K562 (cell line): Measurements from ENCODE around the gene ZMPSTE24. TPM values are rescaled to one million over a fixed set of nuclear protein-coding genes. Genes with fewer than 3 reads are reported as not detected.

Source experiments
- ATAC-seq: fragments of 200-7000 bp; cut with Tn5 transposase; 3 replicates; pipeline ENCODE4 v1.9.1; 2020; ENCODE audit warnings: moderate library complexity
- BruUV-seq: library from RNA; stranded (reverse); fragments of 400-500 nt; replicated peaks from 2 replicates; lab custom pipeline; 2021; lab: Mats Ljungman, UMichigan
- CTCF ChIA-PET: fragments of 300-600 bp; formaldehyde crosslinking; extraction: SDS; loops from one replicate; lab custom pipeline; 2021; ENCODE audit warnings: low intra/inter-chr PET ratio; lab: Yijun Ruan, JAX
- POLR2A ChIA-PET: fragments of 300-600, 350-650 bp; sonication (Branson Sonifier 250); formaldehyde crosslinking; extraction: SDS; loops from one replicate; lab custom pipeline; 2021; ENCODE audit warnings: antibody characterized with exemption, inconsistent platforms; lab: Yijun Ruan, JAX
- DNase-seq, 4 experiments: peaks; one replicate each; pipeline versions ENCODE4 v3.0.0 to v3.0.0-alpha.2; 2011 to 2018; ENCODE audit warnings: low spot score in 3 of 4, mixed read lengths in 3 of 4; ENCODE audit errors: extremely low read depth in 1 of 4
- FAIRE-seq: peaks from 2 replicates; lab custom pipeline; 2011; peaks lifted over from hg19 to GRCh38; lab: Jason Lieb, UNC
- H2AFZ ChIP-seq: 2 replicates; pipeline ENCODE4 v1.6.0; 2011; ENCODE audit warnings: low read depth, low read length, control low read depth, inconsistent platforms
- H3K27ac ChIP-seq: fragments of 200-600 bp; 3 replicates; pipeline ENCODE4 v1.8.0; 2011; ENCODE audit warnings: low read depth, mild to moderate bottlenecking, control low read depth, inconsistent platforms, low read length, moderate library complexity, mixed read lengths; ENCODE audit errors: extremely low read depth
- H3K27me3 ChIP-seq, 2 experiments: fragments of 300-600 bp in 1 of 2; 2 replicates in 1 of 2; 3 replicates in 1 of 2; pipeline versions ENCODE4 v1.6.0 to v1.8.0; 2011; ENCODE audit warnings: inconsistent platforms in 2 of 2, low read length in 2 of 2, mild to moderate bottlenecking in 1 of 2, mixed read lengths in 1 of 2, moderate library complexity in 1 of 2; ENCODE audit not compliant: control insufficient read depth in 2 of 2, insufficient read depth in 2 of 2
- H3K36me3 ChIP-seq: fragments of 300-600 bp; 3 replicates; pipeline ENCODE4 v1.8.0; 2011; ENCODE audit warnings: mild to moderate bottlenecking, low read length, inconsistent platforms; ENCODE audit not compliant: control insufficient read depth, insufficient read depth
- H3K4me1 ChIP-seq, 2 experiments: fragments of 200-600 bp in 1 of 2; replicated peaks in 1 of 2; 2 replicates in 1 of 2; 3 replicates in 1 of 2; pipeline versions ENCODE4 v1.5.1 to v1.8.0; 2011; ENCODE audit warnings: inconsistent platforms in 2 of 2, low read length in 2 of 2, mild to moderate bottlenecking in 1 of 2, mixed read lengths in 1 of 2, moderate library complexity in 1 of 2; ENCODE audit not compliant: control insufficient read depth in 2 of 2, insufficient read depth in 2 of 2
- H3K4me2 ChIP-seq: 2 replicates; pipeline ENCODE4 v1.6.1; 2011; ENCODE audit warnings: low read length, control low read depth, inconsistent platforms, mixed read lengths; ENCODE audit not compliant: insufficient read depth
- H3K4me3 ChIP-seq: fragments of 200-600 bp; sonication (generic), shearing (Covaris generic); 2 replicates; pipeline ENCODE4 v1.5.1; 2016; ENCODE audit warnings: control low read depth, inconsistent platforms
- H3K79me2 ChIP-seq: fragments of 200-600 bp; 3 replicates; pipeline ENCODE4 v1.8.0; 2011; ENCODE audit warnings: low read length, inconsistent platforms; ENCODE audit not compliant: control insufficient read depth, insufficient read depth
- H3K9ac ChIP-seq, 2 experiments: 2 replicates each; pipeline versions ENCODE4 v1.6.0 to v1.6.1; 2011; ENCODE audit warnings: low read depth in 2 of 2, low read length in 2 of 2, control low read depth in 1 of 2, inconsistent platforms in 1 of 2, mild to moderate bottlenecking in 1 of 2, mixed read lengths in 1 of 2; ENCODE audit not compliant: insufficient read depth in 1 of 2
- H3K9me1 ChIP-seq: one replicate; pipeline ENCODE4 v1.6.0; 2011; ENCODE audit warnings: inconsistent platforms, mild to moderate bottlenecking, low read length, moderate library complexity; ENCODE audit not compliant: control insufficient read depth, insufficient read depth
- H3K9me3 ChIP-seq: replicated peaks from 2 replicates; pipeline ENCODE4 v1.5.1; 2011; ENCODE audit warnings: low read depth, low read length, inconsistent platforms; ENCODE audit not compliant: control insufficient read depth, insufficient read depth
- H4K20me1 ChIP-seq: replicated peaks from 2 replicates; pipeline ENCODE4 v1.6.1; 2011; ENCODE audit warnings: low read length, inconsistent platforms, mixed read lengths; ENCODE audit not compliant: control insufficient read depth, insufficient read depth
- ARID2 ChIP-seq: fragments of 450-650 bp; IDR thresholded peaks from 2 replicates; pipeline ENCODE4 v1.6.1; 2017; ENCODE audit warnings: antibody characterized with exemption, mild to moderate bottlenecking
- CBX1 ChIP-seq: sonication (generic); IDR thresholded peaks from 2 replicates; pipeline ENCODE4 v1.6.1; 2016; ENCODE audit warnings: antibody characterized with exemption, low read depth, mild to moderate bottlenecking
- E2F4 ChIP-seq: sonication (generic); formaldehyde crosslinking; IDR thresholded peaks from 2 replicates; pipeline ENCODE4 v1.8.0; 2022; ENCODE audit warnings: mild to moderate bottlenecking, low read depth, missing genetic modification reagents
- FOXA3 ChIP-seq, 2 experiments: fragments of 450-650 bp in 1 of 2; sonication (generic) in 1 of 2; formaldehyde crosslinking; IDR thresholded peaks in 1 of 2; conservative IDR thresholded peaks in 1 of 2; 2 replicates each; pipeline versions ENCODE4 v1.4.0 to v1.8.0; 2020 to 2022; ENCODE audit warnings: mild to moderate bottlenecking in 2 of 2, missing genetic modification reagents in 1 of 2
- MAFK ChIP-seq: IDR thresholded peaks from 2 replicates; pipeline ENCODE4 v1.6.1; 2011; ENCODE audit warnings: low read length, improper control_type of control experiment
- MYNN ChIP-seq, 2 experiments: sonication (generic); formaldehyde crosslinking in 1 of 2; IDR thresholded peaks; 2 replicates each; pipeline versions ENCODE4 v1.5.0 to v1.6.1; 2016 to 2020; ENCODE audit warnings: antibody characterized with exemption in 1 of 2, missing genetic modification reagents in 1 of 2
- POLR2G ChIP-seq: fragments of 200-400 bp; formaldehyde crosslinking; IDR thresholded peaks from 2 replicates; pipeline ENCODE4 v1.6.1; 2017; ENCODE audit warnings: low read depth, mild to moderate bottlenecking, antibody characterized with exemption, low read length, moderate library complexity
- POLR3G ChIP-seq: IDR thresholded peaks from 2 replicates; pipeline ENCODE4 v1.6.1; 2011; ENCODE audit not compliant: insufficient read length, insufficient replicate concordance; ENCODE audit errors: extremely low read depth
- RCOR1 ChIP-seq, 2 experiments: IDR thresholded peaks; 2 replicates each; pipeline ENCODE4 v1.6.1; 2012; ENCODE audit warnings: low read depth in 2 of 2, low read length in 2 of 2, borderline replicate concordance in 1 of 2, improper control_type of control experiment in 1 of 2
- SAFB2 ChIP-seq: fragments of 200-400 bp; formaldehyde crosslinking; IDR thresholded peaks from 2 replicates; pipeline ENCODE4 v1.6.1; 2018; ENCODE audit warnings: borderline replicate concordance, low read length, low read depth, moderate library complexity; ENCODE audit not compliant: severe bottlenecking
- SMAD2 ChIP-seq: fragments of 150-350 bp; IDR thresholded peaks from 2 replicates; pipeline ENCODE4 v1.6.1; 2014; ENCODE audit warnings: low read depth, mild to moderate bottlenecking, low read length
- SRSF9 ChIP-seq: fragments of 200-400 bp; formaldehyde crosslinking; IDR thresholded peaks from 2 replicates; pipeline ENCODE4 v1.6.1; 2017; ENCODE audit warnings: low read depth, low read length, borderline replicate concordance
- STAG1 ChIP-seq: sonication (generic); formaldehyde crosslinking; IDR thresholded peaks from 2 replicates; pipeline ENCODE4 v1.5.0; 2020; ENCODE audit warnings: missing genetic modification reagents, borderline replicate concordance
- TAF1 ChIP-seq: IDR thresholded peaks from 2 replicates; pipeline ENCODE4 v1.6.1; 2011; ENCODE audit warnings: mild to moderate bottlenecking, low read length, moderate library complexity; ENCODE audit not compliant: insufficient read depth, control insufficient read depth, severe bottlenecking; ENCODE audit errors: extremely low read depth
- XRCC3 ChIP-seq: fragments of 450-650 bp; IDR thresholded peaks from 2 replicates; pipeline ENCODE4 v1.6.1; 2017; ENCODE audit warnings: mild to moderate bottlenecking, moderate library complexity
- ZBTB26 ChIP-seq: fragments of 450-650 bp; formaldehyde crosslinking; IDR thresholded peaks from 2 replicates; pipeline ENCODE4 v1.4.0; 2022; ENCODE audit warnings: missing genetic modification characterization
- ZEB2 ChIP-seq: fragments of 450-650 bp; IDR thresholded peaks from 2 replicates; pipeline ENCODE4 v1.6.1; 2016
- ZNF507 ChIP-seq: conservative IDR thresholded peaks from 2 replicates; pipeline ENCODE4 v1.6.1; 2017; ENCODE audit warnings: missing genetic modification characterization, missing compliant biosample characterization
- ZNF76 ChIP-seq: fragments of 250-450 bp; sonication (Bioruptor Pico); IDR thresholded peaks from 2 replicates; pipeline ENCODE4 v1.4.0; 2020; ENCODE audit warnings: mild to moderate bottlenecking, moderate library complexity, borderline replicate concordance
- WGBS: fragments of 100-300 bp; shearing (Covaris generic); methylation state at CpG from one replicate; pipeline ENCODE4 v1.1.6; 2016; ENCODE audit warnings: low coverage, mixed read lengths; ENCODE audit not compliant: insufficient coverage; ENCODE audit errors: missing lambda C conversion rate; 5-methylcytosine and 5-hydroxymethylcytosine counted together
- in situ Hi-C: fragments of 300-500 bp; cut with MboI; formaldehyde crosslinking; loops from 4 replicates; pipeline ENCODE4 v1.15.0; 2018; ENCODE audit warnings: inconsistent platforms, mixed read lengths
- intact Hi-C: fragments of 100-400 bp; cut with micrococcal nuclease; formaldehyde crosslinking; loops from 2 replicates; pipeline ENCODE4 v1.14.2; 2022
- polyA plus RNA-seq, 8 experiments: library from polyadenylated mRNA; depleted of rRNA in 4 of 8; stranded (reverse) in 5 of 8; unstranded in 3 of 8; fragments of >200 nt; fragmentation: Nextera tagmentation in 2 of 8; fragmentation: Illumina TruSeq in 1 of 8; extraction: Ambion mirVana in 2 of 8; extraction: Trizol in 1 of 8; gene quantifications; 2 replicates each; pipeline versions ENCODE4 v1.2.1 to v1.2.3, GENCODE V29; 2011 to 2014; ENCODE audit warnings: inconsistent platforms in 1 of 8, missing spikeins in 1 of 8
- total RNA-seq, 7 experiments: library from RNA; depleted of rRNA in 6 of 7; stranded (reverse); fragments of >200 nt in 6 of 7; fragmentation: Illumina TruSeq in 2 of 7; extraction: Trizol in 2 of 7; gene quantifications; 2 replicates each; pipeline versions ENCODE4 v1.2.1 to v1.2.3, GENCODE V29; 2011 to 2021; ENCODE audit warnings: low replicate concordance in 1 of 7

ZMPSTE24 gene
- total and polyA plus RNA-seq, 9 of the 15 experiments (the other 6 are each of a cell fraction or from before 2014, with no cell fraction given) = 30.7 to 75.9 (median 64.3) TPM

- no peaks in the 10 kb centered on the region for H3K9me3 ChIP-seq
- WGBS = 72% methylated on average over 32 of the region's 38 CpGs
- peaks cover 0 to 20% of the 10 kb centered on the region in 2 experiments; a peak in 2 of 5 replicates for H3K4me1 ChIP-seq
- H4K20me1 ChIP-seq = no peaks in the 10 kb centered on the region
- CTCF ChIA-PET = no interaction called here
- no peak overlapping the region for H3K9ac ChIP-seq
- no peak for FAIRE-seq
- intact Hi-C loops = no loop called here
- POLR2A ChIA-PET = interaction anchor here (0.6 kb wide), 1 partner anchor 31 kb away, joined by 4 read pairs; no protein-coding TSS in a partner anchor
- H3K4me2 ChIP-seq = no peak overlapping the region
- peaks cover 0 to 15% of the 10 kb centered on the region in 2 experiments; a peak in 1 of 5 replicates for H3K27me3 ChIP-seq
- no peak for ATAC-seq
- in situ Hi-C loops = loop anchor here (10.0 kb wide), 1 partner anchor 148 kb away; no protein-coding TSS in a partner anchor
- no peak overlapping the region for H2AFZ ChIP-seq
- BruUV-seq = no TSS peak
- H3K27ac ChIP-seq = no peak overlapping the region
- TF ChIP-seq SRSF9 (no peak), MYNN (IDR thresholded peaks at IDR 0.05) (no peak), MYNN (CRISPR knock-in tag; IDR thresholded peaks at IDR 0.05) (no peak), XRCC3 (no peak), CBX1 (no peak), RCOR1 (IDR thresholded peaks at IDR 0.05; ENCODE audit: borderline replicate concordance in 1 of 2, low read depth in 2 of 2, low read length in 2 of 2) (no peak), POLR3G (no peak), ZNF507 (tag) (no peak), ZEB2 (no peak), POLR2G (no peak), SMAD2 (no peak), ZBTB26 (CRISPR knock-in tag) (no peak), ZNF76 (no peak), E2F4 (CRISPR knock-in tag) (no peak), MAFK (no peak), TAF1 (no peak), STAG1 (CRISPR knock-in tag) (no peak), SAFB2 (no peak), ARID2 (no peak), FOXA3 (CRISPR knock-in tag; conservative IDR thresholded peaks at IDR 0.05 in 1 of 2, IDR thresholded peaks at IDR 0.05 in 1 of 2) (no peak)
- TF ChIP-seq, all 486 proteins: peak for 0
- DNase-seq = no peak
- Histone ChIP-seq H3K4me3 (no peak overlapping the region), H3K79me2 (no peaks in the 10 kb centered on the region), H3K36me3 (no peaks in the 10 kb centered on the region), H3K9me1 (no peaks in the 10 kb centered on the region)
These were observed 45.2 kb downstream of the ZMPSTE24 start for GRCh38 chr1:40303051-40303771.
